Measurements from ENCODE around the gene ATE1. TPM values are rescaled to one million over a fixed set of nuclear protein-coding genes. Genes with fewer than 3 reads are reported as not detected.

Gene ATE1
- total RNA-seq, 1 donor from 2014 or later = 26.0 TPM

DNA sequence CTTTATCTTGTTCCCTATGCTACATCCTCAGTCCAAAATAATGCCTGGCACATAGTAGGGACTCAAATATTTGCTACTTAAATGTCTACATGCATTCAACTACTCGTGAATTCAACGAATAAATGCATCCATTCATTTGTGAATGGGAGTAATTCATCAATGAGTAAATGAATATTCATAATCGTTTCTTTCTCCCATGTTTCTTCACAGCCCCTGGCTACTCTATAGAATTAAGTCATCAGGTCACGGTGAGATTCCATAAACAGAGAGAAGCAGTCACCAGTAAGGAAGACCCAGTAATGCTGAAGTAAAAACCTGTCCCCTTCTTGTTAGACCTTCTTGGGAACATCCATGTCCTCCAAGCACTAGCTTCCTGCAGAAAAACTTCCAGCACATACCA, 48.4 kb downstream of the ATE1 start:
- no peak overlapping the region for H3K27ac ChIP-seq
- ATAC-seq (no peak), DNase-seq (no peak)
- TF ChIP-seq, protein P1, sequence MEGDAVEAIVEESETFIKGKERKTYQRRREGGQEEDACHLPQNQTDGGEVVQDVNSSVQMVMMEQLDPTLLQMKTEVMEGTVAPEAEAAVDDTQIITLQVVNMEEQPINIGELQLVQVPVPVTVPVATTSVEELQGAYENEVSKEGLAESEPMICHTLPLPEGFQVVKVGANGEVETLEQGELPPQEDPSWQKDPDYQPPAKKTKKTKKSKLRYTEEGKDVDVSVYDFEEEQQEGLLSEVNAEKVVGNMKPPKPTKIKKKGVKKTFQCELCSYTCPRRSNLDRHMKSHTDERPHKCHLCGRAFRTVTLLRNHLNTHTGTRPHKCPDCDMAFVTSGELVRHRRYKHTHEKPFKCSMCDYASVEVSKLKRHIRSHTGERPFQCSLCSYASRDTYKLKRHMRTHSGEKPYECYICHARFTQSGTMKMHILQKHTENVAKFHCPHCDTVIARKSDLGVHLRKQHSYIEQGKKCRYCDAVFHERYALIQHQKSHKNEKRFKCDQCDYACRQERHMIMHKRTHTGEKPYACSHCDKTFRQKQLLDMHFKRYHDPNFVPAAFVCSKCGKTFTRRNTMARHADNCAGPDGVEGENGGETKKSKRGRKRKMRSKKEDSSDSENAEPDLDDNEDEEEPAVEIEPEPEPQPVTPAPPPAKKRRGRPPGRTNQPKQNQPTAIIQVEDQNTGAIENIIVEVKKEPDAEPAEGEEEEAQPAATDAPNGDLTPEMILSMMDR (IDR thresholded peaks at IDR 0.05) = no peak
- peaks cover 26% of the 10 kb centered on the region for H3K36me3 ChIP-seq
- no peaks in the 10 kb centered on the region for H3K4me1 ChIP-seq
- no peaks in the 10 kb centered on the region for H3K9me3 ChIP-seq
- H3K27me3 ChIP-seq (ENCODE audit: low read depth) = no peaks in the 10 kb centered on the region
- H3K4me3 ChIP-seq = no peak overlapping the region
- intact Hi-C loops (cut with DNase I) = no loop called here

DNA sequence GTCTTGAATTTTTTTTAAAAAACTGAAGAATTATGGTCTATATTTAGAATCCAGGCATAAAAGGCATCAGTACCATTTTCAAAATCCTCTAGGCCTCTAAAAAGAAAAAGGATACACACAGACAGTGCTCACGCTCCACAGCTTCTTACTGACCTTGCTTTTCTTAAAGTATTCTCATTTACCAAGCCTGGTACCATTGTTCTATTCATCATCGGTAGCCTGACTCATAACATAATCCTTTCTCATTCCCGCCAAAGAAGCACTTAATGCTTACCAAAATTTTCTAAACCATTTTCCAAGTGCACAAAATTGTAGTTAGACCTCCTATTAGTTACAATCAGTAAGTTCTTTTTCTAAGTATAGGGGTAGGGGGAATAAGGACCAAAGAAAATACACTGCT, 54.6 kb downstream of the ATE1 start:
- Histone ChIP-seq H3K4me3 (no peak overlapping the region), H3K36me3 (peaks cover 23% of the 10 kb centered on the region), H3K27ac (no peak overlapping the region), H3K27me3 (ENCODE audit: low read depth) (no peaks in the 10 kb centered on the region), H3K4me1 (no peaks in the 10 kb centered on the region), H3K9me3 (no peaks in the 10 kb centered on the region)
- intact Hi-C loops (cut with DNase I) = no loop called here
- TF ChIP-seq, protein P1 (IDR thresholded peaks at IDR 0.05) = no peak
- no peak for ATAC-seq
- DNase-seq = no peak

DNA sequence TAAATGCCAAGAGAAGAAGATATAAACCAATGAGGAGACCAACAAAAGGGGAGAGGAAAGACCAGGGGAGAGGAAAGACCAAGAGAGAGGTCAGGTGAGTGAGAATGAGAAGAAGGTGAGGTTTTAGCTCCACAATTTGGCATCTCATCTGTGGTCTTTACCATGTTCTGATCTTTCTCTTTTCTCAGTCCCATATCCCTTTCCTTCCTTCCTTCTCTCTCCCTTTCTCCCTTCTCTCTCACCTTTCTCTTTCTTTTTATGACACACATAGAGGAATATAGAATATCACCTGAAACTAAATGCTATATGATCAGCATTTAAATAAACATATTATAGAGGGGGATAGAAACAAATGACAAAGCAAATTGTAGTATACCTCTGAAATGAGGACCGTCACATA, 57.4 kb downstream of the ATE1 start:
- Histone ChIP-seq H3K27ac (no peak overlapping the region), H3K27me3 (ENCODE audit: low read depth) (no peaks in the 10 kb centered on the region), H3K9me3 (no peaks in the 10 kb centered on the region), H3K4me3 (no peak overlapping the region), H3K36me3 (peaks cover 30% of the 10 kb centered on the region), H3K4me1 (no peaks in the 10 kb centered on the region)
- DNase-seq (no peak), ATAC-seq (no peak)
- TF ChIP-seq, protein P1 (IDR thresholded peaks at IDR 0.05) = no peak
- intact Hi-C loops (cut with DNase I) = no loop called here

DNA sequence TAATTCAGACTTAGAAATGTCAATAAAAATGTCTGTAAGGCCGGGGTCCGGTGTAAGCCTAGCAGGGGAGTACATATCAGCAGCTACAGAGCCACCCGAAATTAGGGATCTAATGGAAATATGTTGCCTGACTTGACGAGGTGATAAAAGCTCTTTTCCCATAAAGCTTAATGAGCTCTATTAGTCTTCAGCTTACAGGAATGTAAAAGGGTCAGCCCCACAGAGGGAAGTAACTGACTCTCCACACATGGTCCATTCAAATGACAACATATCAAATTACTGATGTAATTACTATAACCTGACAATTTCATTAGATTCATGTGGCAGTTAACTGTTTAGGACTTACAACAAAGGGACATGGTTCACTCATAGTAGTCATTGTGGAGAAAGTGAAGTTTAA, 62.3 kb downstream of the ATE1 start:
- Histone ChIP-seq H3K27me3 (ENCODE audit: low read depth) (no peaks in the 10 kb centered on the region), H3K27ac (no peak overlapping the region), H3K36me3 (peaks cover 35% of the 10 kb centered on the region), H3K4me1 (no peaks in the 10 kb centered on the region), H3K4me3 (no peak overlapping the region), H3K9me3 (no peaks in the 10 kb centered on the region)
- intact Hi-C loops (cut with DNase I) = no loop called here
- DNase-seq (no peak), ATAC-seq (no peak)
- TF ChIP-seq, protein P1 (IDR thresholded peaks at IDR 0.05) = no peak

DNA sequence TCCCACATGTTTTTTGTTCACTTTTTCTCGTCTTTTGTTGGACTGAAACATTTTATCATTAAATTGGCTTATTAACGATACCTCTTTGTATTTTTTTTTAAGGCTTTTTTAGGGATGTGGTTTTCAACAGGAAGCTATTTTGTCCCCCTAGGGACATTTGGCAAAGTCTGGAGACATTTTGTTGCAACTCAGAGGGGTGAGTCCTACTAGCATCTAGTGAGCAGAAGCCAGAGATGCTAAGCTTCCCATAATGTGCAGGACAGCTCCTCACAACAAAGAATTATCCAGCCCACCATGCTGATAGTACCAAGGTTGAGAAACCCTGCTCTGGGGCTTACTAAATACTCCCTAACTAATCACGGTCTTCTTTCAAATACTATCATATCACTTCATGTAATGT, 63.2 kb downstream of the ATE1 start:
- intact Hi-C loops (cut with DNase I) = no loop called here
- Histone ChIP-seq H3K36me3 (peaks cover 31% of the 10 kb centered on the region), H3K4me1 (no peaks in the 10 kb centered on the region), H3K27me3 (ENCODE audit: low read depth) (no peaks in the 10 kb centered on the region), H3K9me3 (no peaks in the 10 kb centered on the region), H3K27ac (no peak overlapping the region), H3K4me3 (no peak overlapping the region)
- no peak for ATAC-seq
- DNase-seq = no peak
- TF ChIP-seq, protein P1 (IDR thresholded peaks at IDR 0.05) = no peak

DNA sequence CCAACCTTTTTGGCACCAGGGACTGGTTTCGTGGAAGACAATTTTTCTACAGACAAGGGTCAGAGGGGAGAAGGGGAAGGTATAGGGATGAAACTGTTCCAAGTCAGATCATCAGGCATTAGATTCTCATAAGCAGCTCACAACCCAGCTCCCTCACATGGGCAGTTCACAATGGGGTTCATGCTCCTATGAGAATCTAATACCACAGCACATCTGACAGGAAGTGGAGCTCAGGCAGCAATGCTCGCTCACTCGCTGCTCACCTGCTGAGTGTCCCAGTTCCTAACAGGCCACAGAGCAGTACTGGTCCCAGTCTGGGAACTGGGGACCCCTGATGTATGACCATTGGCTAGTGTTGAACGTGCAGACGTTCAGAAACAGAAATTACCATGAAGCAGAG, 63.7 kb downstream of the ATE1 start:
- Histone ChIP-seq H3K27me3 (ENCODE audit: low read depth) (no peaks in the 10 kb centered on the region), H3K27ac (no peak overlapping the region), H3K4me1 (no peaks in the 10 kb centered on the region), H3K9me3 (no peaks in the 10 kb centered on the region), H3K36me3 (peaks cover 26% of the 10 kb centered on the region), H3K4me3 (no peak overlapping the region)
- ATAC-seq = no peak
- TF ChIP-seq, protein P1 (IDR thresholded peaks at IDR 0.05) = no peak
- intact Hi-C loops (cut with DNase I) = no loop called here
- no peak for DNase-seq

Measured in lower lobe of right lung (tissue), 2 donors.